Neural cell (in vitro differentiated cells): Measurements from ENCODE around the gene ENOX1. TPM values are rescaled to one million over a fixed set of nuclear protein-coding genes. Genes with fewer than 3 reads are reported as not detected.

Experiments
- H2AFZ ChIP-seq: fragments of 200-600, 300-800 bp; sonication (generic), shearing (Covaris generic); 2 replicates; pipeline ENCODE4 v1.6.0; 2014; ENCODE audit warnings: low read depth, mild to moderate bottlenecking, antibody characterized with exemption, low read length, moderate library complexity
- H3F3A ChIP-seq: fragments of 200-600 bp; shearing (Covaris generic); 2 replicates; pipeline ENCODE4 v1.6.1; 2016; ENCODE audit warnings: mild to moderate bottlenecking, moderate library complexity, mixed read lengths, antibody characterized with exemption, low read length; ENCODE audit not compliant: insufficient read depth, poor library complexity, severe bottlenecking
- H3K27ac ChIP-seq: fragments of 200-600, 300-800 bp; sonication (generic), shearing (Covaris generic); 2 replicates; pipeline ENCODE4 v1.5.1; 2014; ENCODE audit warnings: mild to moderate bottlenecking, low read length, moderate library complexity
- H3K27me3 ChIP-seq: fragments of 300-800, 200-600 bp; sonication (generic), shearing (Covaris generic); 2 replicates; pipeline ENCODE4 v1.6.0; 2014; ENCODE audit warnings: mild to moderate bottlenecking, low read depth, low read length, moderate library complexity; ENCODE audit not compliant: insufficient read depth
- H3K36me3 ChIP-seq: fragments of 300-800, 200-600 bp; sonication (generic), shearing (Covaris generic); 2 replicates; pipeline ENCODE4 v1.5.1; 2014; ENCODE audit warnings: mild to moderate bottlenecking, antibody characterized with exemption, low read length, moderate library complexity; ENCODE audit not compliant: insufficient read depth
- H3K4me2 ChIP-seq: fragments of 300-800, 200-600 bp; sonication (generic), shearing (Covaris generic); 2 replicates; pipeline ENCODE4 v1.6.0; 2014; ENCODE audit warnings: mild to moderate bottlenecking, low read length
- H3K4me3 ChIP-seq: fragments of 300-800, 200-600 bp; sonication (generic), shearing (Covaris generic); 2 replicates; pipeline ENCODE4 v1.5.1; 2014; ENCODE audit warnings: mild to moderate bottlenecking, low read length, moderate library complexity
- H3K79me2 ChIP-seq: fragments of 200-600 bp; shearing (Covaris generic); replicated peaks from 2 replicates; pipeline ENCODE4 v1.6.0; 2014; ENCODE audit warnings: mild to moderate bottlenecking, low read length, moderate library complexity; ENCODE audit not compliant: insufficient read depth
- H3K9ac ChIP-seq: fragments of 300-800, 200-600 bp; sonication (generic), shearing (Covaris generic); 2 replicates; pipeline ENCODE4 v1.6.1; 2016; ENCODE audit warnings: mild to moderate bottlenecking, low read length, mixed read lengths
- H3K9me2 ChIP-seq: fragments of 200-600 bp; shearing (Covaris generic); 2 replicates; pipeline ENCODE4 v1.6.1; 2016; ENCODE audit warnings: mild to moderate bottlenecking, low read length, mixed read lengths; ENCODE audit not compliant: insufficient read depth
- H3K9me3 ChIP-seq: fragments of 200-600, 300-800 bp; sonication (generic), shearing (Covaris generic); 2 replicates; pipeline ENCODE4 v1.6.1; 2016; ENCODE audit warnings: mild to moderate bottlenecking, mixed run types, low read length, moderate library complexity, mixed read lengths
- H4K20me1 ChIP-seq: fragments of 200-600 bp; shearing (Covaris generic); 2 replicates; pipeline ENCODE4 v1.6.1; 2016; ENCODE audit warnings: mild to moderate bottlenecking, mixed run types; ENCODE audit not compliant: insufficient read depth
- CTCF ChIP-seq: fragments of 450-650 bp; IDR thresholded peaks from 2 replicates; pipeline ENCODE4 v1.5.1; 2014; ENCODE audit warnings: antibody characterized with exemption, mild to moderate bottlenecking, moderate library complexity; ENCODE audit not compliant: poor library complexity, severe bottlenecking
- EP300 ChIP-seq: fragments of 450-650 bp; conservative IDR thresholded peaks from 2 replicates; pipeline ENCODE4 v1.6.1; 2014; ENCODE audit warnings: antibody characterized with exemption, mild to moderate bottlenecking, moderate library complexity; ENCODE audit not compliant: poor library complexity, severe bottlenecking
- EZH2 ChIP-seq: fragments of 200-600, 300-800 bp; shearing (Covaris generic), sonication (generic); IDR thresholded peaks from 2 replicates; pipeline ENCODE4 v1.6.1; 2014; ENCODE audit warnings: antibody characterized with exemption, low read length, borderline replicate concordance, mild to moderate bottlenecking; ENCODE audit not compliant: insufficient read depth, poor library complexity, severe bottlenecking
- MXI1 ChIP-seq: fragments of 450-650 bp; conservative IDR thresholded peaks from 2 replicates; pipeline ENCODE4 v1.6.1; 2014; ENCODE audit warnings: antibody characterized with exemption, mild to moderate bottlenecking; ENCODE audit not compliant: poor library complexity, severe bottlenecking
- POLR2AphosphoS5 ChIP-seq: IDR thresholded peaks from 2 replicates; pipeline ENCODE4 v1.6.1; 2012
- RAD21 ChIP-seq: fragments of 450-650 bp; conservative IDR thresholded peaks from 2 replicates; pipeline ENCODE4 v1.6.1; 2014; ENCODE audit warnings: antibody characterized with exemption, mild to moderate bottlenecking, moderate library complexity
- REST ChIP-seq: IDR thresholded peaks from 2 replicates; pipeline ENCODE4 v1.6.1; 2012; ENCODE audit warnings: borderline replicate concordance
- SMC3 ChIP-seq: fragments of 450-650 bp; conservative IDR thresholded peaks from 2 replicates; pipeline ENCODE4 v1.6.1; 2014; ENCODE audit warnings: antibody characterized with exemption, mild to moderate bottlenecking, moderate library complexity; ENCODE audit not compliant: poor library complexity
- TAF1 ChIP-seq: IDR thresholded peaks from 2 replicates; pipeline ENCODE4 v1.6.1; 2012; ENCODE audit warnings: low read depth
- polyA plus RNA-seq: library from polyadenylated mRNA; depleted of rRNA; stranded (reverse); fragments of >200 nt; gene quantifications from 2 replicates; pipeline ENCODE4 v1.2.3, GENCODE V29; 2014

ENOX1 gene
- polyA plus RNA-seq, 1 donor from 2014 or later: 42.6 TPM

GRCh38 chr13:43279696-43280095, 507.1 kb downstream of the ENOX1 start:
- H2AFZ ChIP-seq: no peak overlapping the region
- H3K9me2 ChIP-seq: no peaks in the 10 kb centered on the region
- no peaks in the 10 kb centered on the region for H4K20me1 ChIP-seq
- no peak overlapping the region for H3K27ac ChIP-seq
- no peak overlapping the region for H3K9ac ChIP-seq
- TF ChIP-seq EZH2: no peak
- no peak for TF ChIP-seq RAD21
- no peak for TF ChIP-seq SMC3
- TF ChIP-seq REST: no peak
- TF ChIP-seq CTCF: no peak
- no peak for TF ChIP-seq EP300
- no peak for TF ChIP-seq MXI1
- TF ChIP-seq POLR2AphosphoS5: no peak
- TF ChIP-seq TAF1: no peak
- no peaks in the 10 kb centered on the region for H3F3A ChIP-seq
- no peaks in the 10 kb centered on the region for H3K36me3 ChIP-seq
- H3K4me3 ChIP-seq: no peak overlapping the region
- no peaks in the 10 kb centered on the region for H3K9me3 ChIP-seq
- no peak overlapping the region for H3K4me2 ChIP-seq
- no peaks in the 10 kb centered on the region for H3K79me2 ChIP-seq
- H3K27me3 ChIP-seq: no peaks in the 10 kb centered on the region

- H3K9me3 ChIP-seq: no peaks in the 10 kb centered on the region
- no peak overlapping the region for H3K4me3 ChIP-seq
- H3K9me2 ChIP-seq: no peaks in the 10 kb centered on the region
- no peak overlapping the region for H3K9ac ChIP-seq
- H3K27ac ChIP-seq: no peak overlapping the region
- H3K36me3 ChIP-seq: no peaks in the 10 kb centered on the region
- no peak overlapping the region for H3K4me2 ChIP-seq
- no peaks in the 10 kb centered on the region for H4K20me1 ChIP-seq
- H3F3A ChIP-seq: no peaks in the 10 kb centered on the region
- H3K27me3 ChIP-seq: no peaks in the 10 kb centered on the region
- no peaks in the 10 kb centered on the region for H3K79me2 ChIP-seq
- no peak overlapping the region for H2AFZ ChIP-seq
- TF ChIP-seq TAF1 (no peak), POLR2AphosphoS5 (no peak), MXI1 (no peak), REST (no peak), EZH2 (no peak), RAD21 (no peak), EP300 (no peak), CTCF (no peak)
Measured at GRCh38 chr13:43278127-43278526, 508.6 kb downstream of the ENOX1 start.
